ENCODE results near the gene MYBPC2.

DNA sequence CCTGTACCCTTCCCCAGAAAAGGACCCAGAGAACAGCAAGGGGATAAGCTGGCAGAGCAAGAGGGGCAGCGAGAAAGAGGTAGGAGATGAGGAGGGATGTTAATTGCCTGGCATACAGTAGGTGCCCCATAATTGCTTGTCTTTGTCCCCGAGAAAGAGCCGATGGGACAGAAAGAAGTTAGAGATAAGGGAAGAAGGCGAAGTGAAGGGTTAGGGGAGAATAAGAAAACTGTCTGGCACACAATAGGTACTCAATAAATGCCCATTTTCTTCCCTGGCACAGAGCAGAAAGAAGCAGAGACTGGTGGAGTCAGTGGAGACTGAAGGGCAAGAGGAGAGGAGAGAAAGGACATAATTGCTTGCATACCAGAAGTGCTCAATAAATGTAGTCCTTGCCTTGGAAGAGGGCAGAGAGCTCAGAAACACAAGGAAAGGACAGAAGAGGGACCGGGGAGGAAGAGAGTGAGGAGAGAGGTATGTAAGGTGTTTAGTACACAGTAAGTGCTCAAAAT is 62.4 kb downstream of the MYBPC2 start:
- TF ChIP-seq POLR2A (IDR thresholded peaks at IDR 0.05): no peak
- TF ChIP-seq, protein P1, sequence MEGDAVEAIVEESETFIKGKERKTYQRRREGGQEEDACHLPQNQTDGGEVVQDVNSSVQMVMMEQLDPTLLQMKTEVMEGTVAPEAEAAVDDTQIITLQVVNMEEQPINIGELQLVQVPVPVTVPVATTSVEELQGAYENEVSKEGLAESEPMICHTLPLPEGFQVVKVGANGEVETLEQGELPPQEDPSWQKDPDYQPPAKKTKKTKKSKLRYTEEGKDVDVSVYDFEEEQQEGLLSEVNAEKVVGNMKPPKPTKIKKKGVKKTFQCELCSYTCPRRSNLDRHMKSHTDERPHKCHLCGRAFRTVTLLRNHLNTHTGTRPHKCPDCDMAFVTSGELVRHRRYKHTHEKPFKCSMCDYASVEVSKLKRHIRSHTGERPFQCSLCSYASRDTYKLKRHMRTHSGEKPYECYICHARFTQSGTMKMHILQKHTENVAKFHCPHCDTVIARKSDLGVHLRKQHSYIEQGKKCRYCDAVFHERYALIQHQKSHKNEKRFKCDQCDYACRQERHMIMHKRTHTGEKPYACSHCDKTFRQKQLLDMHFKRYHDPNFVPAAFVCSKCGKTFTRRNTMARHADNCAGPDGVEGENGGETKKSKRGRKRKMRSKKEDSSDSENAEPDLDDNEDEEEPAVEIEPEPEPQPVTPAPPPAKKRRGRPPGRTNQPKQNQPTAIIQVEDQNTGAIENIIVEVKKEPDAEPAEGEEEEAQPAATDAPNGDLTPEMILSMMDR (IDR thresholded peaks at IDR 0.05): no peak
